Upper lobe of right lung (tissue), 1 donor: ENCODE data around the gene CX3CR1. TPM values are rescaled to one million over a fixed set of nuclear protein-coding genes. Genes with fewer than 3 reads are reported as not detected.
"Not testable (repeated sequence)": the region's sequence is repeated elsewhere in the genome, so short reads cannot be mapped to it uniquely, and the experiment has no call there.

Source experiments
- ATAC-seq: fragments of 200-7000 bp; cut with Tn5 transposase; one replicate; pipeline ENCODE4 v1.9.1; 2020; ENCODE audit warnings: mild to moderate bottlenecking, moderate library complexity
- DNase-seq: peaks from one replicate; pipeline ENCODE4 v3.0.0-alpha.2; 2020
- H3K27ac ChIP-seq: fragments of 200-600 bp; one replicate; pipeline ENCODE4 v1.8.0; 2022
- H3K27me3 ChIP-seq: fragments of 200-600 bp; one replicate; pipeline ENCODE4 v1.8.0; 2022; ENCODE audit warnings: mild to moderate bottlenecking
- H3K36me3 ChIP-seq: fragments of 200-600 bp; one replicate; pipeline ENCODE4 v1.8.0; 2022
- H3K4me1 ChIP-seq: fragments of 200-600 bp; one replicate; pipeline ENCODE4 v1.8.0; 2022
- H3K4me3 ChIP-seq: fragments of 200-600 bp; one replicate; pipeline ENCODE4 v1.8.0; 2022; ENCODE audit warnings: mild to moderate bottlenecking
- H3K9me3 ChIP-seq: fragments of 200-600 bp; one replicate; pipeline ENCODE4 v1.8.0; 2022
- CTCF ChIP-seq: fragments of 200-600 bp; IDR thresholded peaks from one replicate; pipeline ENCODE4 v1.8.0; 2022; ENCODE audit warnings: antibody characterized with exemption
- intact Hi-C: fragments of 100-400 bp; cut with DNase I; formaldehyde crosslinking; loops from one replicate; pipeline ENCODE4 v1.11.0; 2022
- total RNA-seq: library from RNA; stranded (reverse); fragmentation: NEBNext Ultra II Directional; extraction: Animal tissue kit (Norgen Biotek cat#: 25700); gene quantifications from one replicate; pipeline ENCODE4 v1.2.1, GENCODE V29; 2021
- donor health status: DM: no; HTN: yes; CAD: no; lungs with severe emphysema.

The CX3CR1 gene
- total RNA-seq, 1 donor from 2014 or later = 8.3 TPM

- no peaks in the 10 kb centered on the region for H3K36me3 ChIP-seq
- DNase-seq = no peak
- intact Hi-C loops = no loop called here
- no peak overlapping the region for H3K4me3 ChIP-seq
- ATAC-seq = peak; percentile 23
- peaks cover 6% of the 10 kb centered on the region for H3K27me3 ChIP-seq
- no peak overlapping the region for H3K27ac ChIP-seq
- no peak for TF ChIP-seq CTCF
- no peaks in the 10 kb centered on the region for H3K9me3 ChIP-seq
- H3K4me1 ChIP-seq = no peaks in the 10 kb centered on the region
Observed at GRCh38 chr3:39241561-39241960, 38.3 kb downstream of the CX3CR1 start.

GRCh38 chr3:39237027-39237426 is 42.8 kb downstream of the CX3CR1 start:
- TF ChIP-seq CTCF = no peak
- DNase-seq (no peak), ATAC-seq (no peak)
- intact Hi-C loops = no loop called here
- H3K4me3 ChIP-seq = no peak overlapping the region
- H3K27me3 ChIP-seq = peaks cover 15% of the 10 kb centered on the region
- no peaks in the 10 kb centered on the region for H3K4me1 ChIP-seq
- H3K27ac ChIP-seq = no peak overlapping the region
- H3K36me3 ChIP-seq = no peaks in the 10 kb centered on the region
- H3K9me3 ChIP-seq = no peaks in the 10 kb centered on the region

- no peaks in the 10 kb centered on the region for H3K36me3 ChIP-seq
- ATAC-seq (no peak), DNase-seq (no peak)
- intact Hi-C loops = no loop called here
- H3K27me3 ChIP-seq = peaks cover 15% of the 10 kb centered on the region
- no peak for TF ChIP-seq CTCF
- no peaks in the 10 kb centered on the region for H3K9me3 ChIP-seq
- no peak overlapping the region for H3K4me3 ChIP-seq
- no peak overlapping the region for H3K27ac ChIP-seq
- H3K4me1 ChIP-seq = no peaks in the 10 kb centered on the region
Observed at GRCh38 chr3:39234651-39235050, 45.2 kb downstream of the CX3CR1 start.

- no peak for TF ChIP-seq CTCF
- Histone ChIP-seq H3K27ac (no peak overlapping the region), H3K9me3 (no peaks in the 10 kb centered on the region), H3K36me3 (no peaks in the 10 kb centered on the region), H3K4me1 (no peaks in the 10 kb centered on the region), H3K4me3 (no peak overlapping the region), H3K27me3 (peaks cover 15% of the 10 kb centered on the region)
- no peak for ATAC-seq
- DNase-seq = no peak
- intact Hi-C loops = no loop called here
Observed at GRCh38 chr3:39232859-39233258, 47.0 kb downstream of the CX3CR1 start.

GRCh38 chr3:39230453-39230852 is 49.4 kb downstream of the CX3CR1 start:
- no peak for TF ChIP-seq CTCF
- H3K9me3 ChIP-seq = no peaks in the 10 kb centered on the region
- no peak for DNase-seq
- intact Hi-C loops = no loop called here
- no peaks in the 10 kb centered on the region for H3K4me1 ChIP-seq
- ATAC-seq = no peak
- H3K36me3 ChIP-seq = no peaks in the 10 kb centered on the region
- no peak overlapping the region for H3K4me3 ChIP-seq
- peaks cover 10% of the 10 kb centered on the region for H3K27me3 ChIP-seq
- no peak overlapping the region for H3K27ac ChIP-seq

GRCh38 chr3:39228496-39228895 is 51.3 kb downstream of the CX3CR1 start:
- H3K27me3 ChIP-seq = no peaks in the 10 kb centered on the region
- H3K4me1 ChIP-seq = no peaks in the 10 kb centered on the region
- H3K27ac ChIP-seq = no peak overlapping the region
- DNase-seq (no peak), ATAC-seq (no peak)
- intact Hi-C loops = no loop called here
- H3K4me3 ChIP-seq = no peak overlapping the region
- no peak for TF ChIP-seq CTCF
- H3K36me3 ChIP-seq = no peaks in the 10 kb centered on the region
- H3K9me3 ChIP-seq = no peaks in the 10 kb centered on the region

GRCh38 chr3:39227596-39227995 is 52.2 kb downstream of the CX3CR1 start:
- intact Hi-C loops, ATAC-seq, H3K4me3 ChIP-seq, H3K36me3 ChIP-seq, H3K27me3 ChIP-seq, H3K9me3 ChIP-seq, DNase-seq, H3K27ac ChIP-seq, H3K4me1 ChIP-seq: not testable (repeated sequence)
